OCI-LY1 (cell line): Measurements from ENCODE around the gene TMEM176A.
"Not testable (repeated sequence)": the region's sequence is repeated elsewhere in the genome, so short reads cannot be mapped to it uniquely, and the experiment has no call there.

Experiments
- H2AFZ ChIP-seq: fragments of 200-600 bp; sonication (generic), shearing (Covaris generic); 2 replicates; pipeline ENCODE4 v1.6.0; 2014; ENCODE audit warnings: antibody characterized with exemption, mild to moderate bottlenecking, low read length
- H3F3A ChIP-seq: fragments of 200-600 bp; sonication (generic), shearing (Covaris generic); 2 replicates; pipeline ENCODE4 v1.6.0; 2014; ENCODE audit warnings: mild to moderate bottlenecking, antibody characterized with exemption, low read length, moderate library complexity; ENCODE audit not compliant: insufficient read depth
- H3K27ac ChIP-seq: fragments of 200-600 bp; sonication (generic); 2 replicates; pipeline ENCODE4 v1.5.1; 2014; ENCODE audit warnings: low read length, mixed run types, mild to moderate bottlenecking, low read depth; ENCODE audit not compliant: poor library complexity, severe bottlenecking
- H3K27me3 ChIP-seq: fragments of 200-600 bp; sonication (generic); 2 replicates; pipeline ENCODE4 v1.6.0; 2014; ENCODE audit warnings: antibody characterized with exemption, mild to moderate bottlenecking, low read length, moderate library complexity; ENCODE audit not compliant: insufficient read depth
- H3K36me3 ChIP-seq: fragments of 200-600 bp; sonication (generic); 2 replicates; pipeline ENCODE4 v1.6.1; 2014; ENCODE audit warnings: mild to moderate bottlenecking, antibody characterized with exemption, low read length, moderate library complexity, mixed read lengths; ENCODE audit not compliant: insufficient read depth
- H3K4me1 ChIP-seq: fragments of 200-600 bp; sonication (generic); 2 replicates; pipeline ENCODE4 v1.5.1; 2014; ENCODE audit warnings: mild to moderate bottlenecking, low read length, moderate library complexity; ENCODE audit not compliant: insufficient read depth, severe bottlenecking
- H3K4me2 ChIP-seq: fragments of 200-600 bp; sonication (generic), shearing (Covaris generic); 2 replicates; pipeline ENCODE4 v1.6.1; 2014; ENCODE audit warnings: low read length
- H3K4me3 ChIP-seq: fragments of 200-600 bp; sonication (generic); 2 replicates; pipeline ENCODE4 v1.5.1; 2014; ENCODE audit warnings: low read length, low read depth, mild to moderate bottlenecking, mixed read lengths; ENCODE audit not compliant: poor library complexity, severe bottlenecking
- H3K79me2 ChIP-seq: fragments of 200-600 bp; shearing (Covaris generic); 2 replicates; pipeline ENCODE4 v1.6.1; 2016; ENCODE audit warnings: mixed run types, low read length, mixed read lengths; ENCODE audit not compliant: insufficient read depth
- H3K9ac ChIP-seq: fragments of 200-600 bp; sonication (generic), shearing (Covaris generic); 2 replicates; pipeline ENCODE4 v1.6.1; 2014; ENCODE audit warnings: mild to moderate bottlenecking, low read length, mixed read lengths
- H3K9me2 ChIP-seq: fragments of 200-600 bp; sonication (generic), shearing (Covaris generic); 2 replicates; pipeline ENCODE4 v1.6.1; 2014; ENCODE audit warnings: low read depth, mild to moderate bottlenecking, low read length, mixed read lengths
- H3K9me3 ChIP-seq: fragments of 200-600 bp; shearing (Covaris generic); 2 replicates; pipeline ENCODE4 v1.6.1; 2014; ENCODE audit warnings: low read length, mixed read lengths
- H4K20me1 ChIP-seq: fragments of 200-600 bp; sonication (generic), shearing (Covaris generic); 2 replicates; pipeline ENCODE4 v1.6.0; 2016; ENCODE audit warnings: mild to moderate bottlenecking, low read length; ENCODE audit not compliant: insufficient read depth
- EZH2 ChIP-seq: fragments of 200-600 bp; sonication (generic), shearing (Covaris generic); IDR thresholded peaks from 2 replicates; pipeline ENCODE4 v1.8.0; 2017; ENCODE audit warnings: borderline replicate concordance, mixed run types, mild to moderate bottlenecking, antibody characterized with exemption, low read length, moderate library complexity, mixed read lengths
- TF ChIP-seq, protein P1 (sequence below): fragments of 200-600 bp; sonication (generic), shearing (Covaris generic); IDR thresholded peaks from 2 replicates; pipeline ENCODE4 v1.5.1; 2017; ENCODE audit warnings: mild to moderate bottlenecking, antibody characterized with exemption, low read length, moderate library complexity, mixed read lengths

TMEM176A gene

DNA sequence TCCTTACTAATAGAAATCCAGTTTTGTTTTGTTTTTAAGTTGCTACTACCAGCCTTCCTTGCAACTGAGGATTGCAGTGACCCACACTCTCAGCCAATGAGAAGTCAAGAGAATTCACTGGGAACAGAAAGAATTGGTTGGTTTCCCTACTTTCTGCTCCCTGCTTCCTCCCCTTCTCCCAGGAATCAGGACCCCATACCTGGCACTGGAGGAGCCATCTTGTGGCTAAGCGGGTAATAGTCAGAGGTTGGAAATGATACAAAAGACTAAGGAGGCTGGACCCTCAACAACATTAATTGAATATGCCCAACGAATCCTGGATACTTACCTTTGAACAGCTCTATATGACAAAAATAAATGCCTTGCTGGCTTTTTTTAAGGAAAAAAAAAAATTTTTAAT, 6.3 kb downstream of the TMEM176A start:
- no peak overlapping the region for H3K4me3 ChIP-seq
- H3K4me2 ChIP-seq, result no peak overlapping the region
- peaks cover 5% of the 10 kb centered on the region for H3K9me3 ChIP-seq
- H3K9me2 ChIP-seq, result 0 out of 2 replicates have a peak, but pooled peaks cover 2% of the 10 kb centered on the region
- H3K79me2 ChIP-seq, result no peaks in the 10 kb centered on the region
- H4K20me1 ChIP-seq, result no peaks in the 10 kb centered on the region
- no peak overlapping the region for H2AFZ ChIP-seq
- no peaks in the 10 kb centered on the region for H3K36me3 ChIP-seq
- no peak overlapping the region for H3K27ac ChIP-seq
- peaks cover 18% of the 10 kb centered on the region for H3K27me3 ChIP-seq
- H3F3A ChIP-seq, result no peaks in the 10 kb centered on the region
- H3K9ac ChIP-seq, result no peak overlapping the region
- H3K4me1 ChIP-seq, result no peaks in the 10 kb centered on the region
- TF ChIP-seq, protein P1, sequence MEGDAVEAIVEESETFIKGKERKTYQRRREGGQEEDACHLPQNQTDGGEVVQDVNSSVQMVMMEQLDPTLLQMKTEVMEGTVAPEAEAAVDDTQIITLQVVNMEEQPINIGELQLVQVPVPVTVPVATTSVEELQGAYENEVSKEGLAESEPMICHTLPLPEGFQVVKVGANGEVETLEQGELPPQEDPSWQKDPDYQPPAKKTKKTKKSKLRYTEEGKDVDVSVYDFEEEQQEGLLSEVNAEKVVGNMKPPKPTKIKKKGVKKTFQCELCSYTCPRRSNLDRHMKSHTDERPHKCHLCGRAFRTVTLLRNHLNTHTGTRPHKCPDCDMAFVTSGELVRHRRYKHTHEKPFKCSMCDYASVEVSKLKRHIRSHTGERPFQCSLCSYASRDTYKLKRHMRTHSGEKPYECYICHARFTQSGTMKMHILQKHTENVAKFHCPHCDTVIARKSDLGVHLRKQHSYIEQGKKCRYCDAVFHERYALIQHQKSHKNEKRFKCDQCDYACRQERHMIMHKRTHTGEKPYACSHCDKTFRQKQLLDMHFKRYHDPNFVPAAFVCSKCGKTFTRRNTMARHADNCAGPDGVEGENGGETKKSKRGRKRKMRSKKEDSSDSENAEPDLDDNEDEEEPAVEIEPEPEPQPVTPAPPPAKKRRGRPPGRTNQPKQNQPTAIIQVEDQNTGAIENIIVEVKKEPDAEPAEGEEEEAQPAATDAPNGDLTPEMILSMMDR, result peak; percentile 6; the same call in 1 of the 2 replicates
- TF ChIP-seq EZH2, result no peak

DNA sequence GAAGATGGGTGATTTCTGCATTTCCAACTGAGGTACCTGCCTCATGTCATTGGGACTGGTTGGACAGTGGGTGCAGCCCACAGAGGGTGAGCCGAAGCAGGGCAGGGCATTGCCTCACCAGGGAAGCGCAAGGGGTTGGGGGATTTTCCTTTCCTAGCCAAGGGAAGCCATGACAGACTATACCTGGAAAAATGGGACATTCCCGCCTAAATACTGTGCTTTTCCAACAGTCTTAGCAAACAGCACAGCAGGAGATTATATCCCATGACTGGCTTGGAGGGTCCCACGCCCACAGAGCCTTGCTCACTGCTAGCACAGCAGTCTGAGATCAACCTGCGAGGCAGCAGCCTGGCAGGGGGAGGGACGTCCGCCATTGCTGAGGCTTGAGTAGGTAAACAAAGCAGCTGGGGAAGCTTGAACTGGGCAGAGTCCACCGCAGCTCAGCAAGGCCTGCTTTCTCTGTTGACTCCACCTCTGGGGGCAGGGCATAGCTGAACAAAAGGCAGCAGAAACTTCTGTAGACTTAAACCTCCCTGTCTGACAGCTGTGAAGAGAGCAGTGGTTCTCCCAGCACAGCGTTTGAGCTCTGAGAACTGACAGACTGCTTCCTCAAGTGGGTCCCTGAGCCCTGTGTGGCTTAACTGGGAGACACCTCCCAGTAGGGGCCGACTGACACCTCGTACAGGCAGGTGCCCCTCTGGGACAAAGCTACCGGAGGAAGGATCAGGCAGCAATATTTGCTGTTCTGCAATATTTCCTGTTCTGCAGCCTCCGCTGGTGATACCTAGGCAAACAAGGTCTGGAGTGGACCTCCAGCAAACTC, 7.3 kb downstream of the TMEM176A start:
- H3K9ac ChIP-seq, H3F3A ChIP-seq, H3K36me3 ChIP-seq, H3K79me2 ChIP-seq, H4K20me1 ChIP-seq, H2AFZ ChIP-seq, H3K27ac ChIP-seq, H3K9me3 ChIP-seq, H3K4me3 ChIP-seq, H3K9me2 ChIP-seq, H3K4me1 ChIP-seq, H3K4me2 ChIP-seq: not testable (repeated sequence)
- H3K27me3 ChIP-seq, result peaks cover 15% of the 10 kb centered on the region

DNA sequence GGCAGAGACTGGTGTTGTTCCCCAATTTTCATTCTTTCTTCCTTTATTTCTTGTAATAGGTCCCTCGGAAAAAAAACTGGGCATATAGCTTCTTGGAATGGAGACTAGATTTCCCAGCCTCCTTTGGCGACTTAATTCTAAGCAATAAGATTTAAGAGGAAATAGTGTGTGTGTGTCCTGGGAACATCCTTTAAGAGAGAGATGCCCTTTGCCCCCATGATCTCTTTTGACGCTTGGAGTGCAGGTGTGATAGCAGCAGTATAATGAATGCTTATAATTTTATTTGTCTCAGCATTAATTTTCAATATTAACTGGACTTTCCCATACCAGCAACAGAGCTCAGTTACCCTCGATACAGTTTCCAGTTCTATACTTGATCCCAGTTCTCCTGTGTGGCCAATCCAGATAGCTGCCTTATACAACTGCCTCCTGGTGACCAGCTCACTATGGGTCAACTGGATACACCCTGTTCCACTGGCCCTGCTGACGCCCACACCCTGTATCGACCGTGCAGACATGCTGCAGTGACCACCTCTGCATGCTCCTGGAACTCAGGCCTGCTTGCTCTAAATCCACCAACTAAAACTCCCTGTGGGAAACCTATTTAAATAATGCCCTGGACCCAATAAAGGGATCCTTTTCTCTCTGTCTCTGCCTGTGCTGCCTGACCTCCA, 13.9 kb downstream of the TMEM176A start:
- TF ChIP-seq, protein P1, result no peak
- TF ChIP-seq EZH2, result no peak
- no peak overlapping the region for H3K4me3 ChIP-seq
- H3K9ac ChIP-seq, result no peak overlapping the region
- no peaks in the 10 kb centered on the region for H4K20me1 ChIP-seq
- H3K27me3 ChIP-seq, result no peaks in the 10 kb centered on the region
- no peaks in the 10 kb centered on the region for H3K79me2 ChIP-seq
- no peaks in the 10 kb centered on the region for H3F3A ChIP-seq
- no peaks in the 10 kb centered on the region for H3K4me1 ChIP-seq
- H3K9me2 ChIP-seq, result no peaks in the 10 kb centered on the region
- peaks cover 7% of the 10 kb centered on the region for H3K9me3 ChIP-seq
- no peak overlapping the region for H2AFZ ChIP-seq
- no peak overlapping the region for H3K4me2 ChIP-seq
- H3K36me3 ChIP-seq, result no peaks in the 10 kb centered on the region
- H3K27ac ChIP-seq, result no peak overlapping the region
